ENCODE results near the gene CKLF.
"Not testable (repeated sequence)": the region's sequence is repeated elsewhere in the genome, so short reads cannot be mapped to it uniquely, and the experiment has no call there.

CKLF gene

DNA sequence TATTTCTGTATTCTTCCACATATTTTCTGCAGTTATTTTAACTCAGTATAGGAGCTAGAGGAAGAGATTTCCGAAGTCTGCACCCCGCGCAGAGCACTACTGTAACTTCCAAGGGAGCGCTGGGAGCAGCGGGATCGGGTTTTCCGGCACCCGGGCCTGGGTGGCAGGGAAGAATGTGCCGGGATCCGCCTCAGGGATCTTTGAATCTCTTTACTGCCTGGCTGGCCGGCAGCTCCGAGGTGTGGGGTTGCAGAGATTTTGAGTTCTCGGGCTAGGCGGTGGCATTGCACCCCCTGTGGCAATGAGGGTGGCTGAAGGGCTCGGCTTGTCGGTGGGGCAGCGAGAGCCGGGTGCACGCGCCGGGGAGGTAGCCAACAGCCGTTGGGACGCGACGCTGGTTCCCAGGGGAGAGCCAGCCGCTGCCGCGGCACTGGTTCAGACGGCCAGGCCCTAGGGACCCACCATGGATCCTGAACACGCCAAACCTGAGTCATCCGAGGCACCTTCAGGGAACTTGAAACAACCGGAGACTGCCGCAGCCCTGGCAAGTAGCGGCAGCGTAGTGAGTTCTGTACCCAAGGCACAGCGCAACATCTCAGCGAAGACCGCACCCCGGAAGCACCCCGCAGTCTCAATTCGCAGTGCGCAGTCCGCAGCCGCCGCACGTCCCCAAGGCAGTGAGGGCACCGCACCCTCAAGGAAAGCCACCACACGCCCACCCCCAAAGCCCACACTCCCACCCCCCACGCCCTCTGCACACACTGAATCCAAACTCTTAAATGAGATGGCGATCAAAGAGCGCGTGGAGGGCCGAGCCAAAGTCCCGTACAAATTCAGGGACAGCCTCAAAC lies 13.9 kb downstream of the CKLF start, which contains the start of gene CMTM1:
Gene CMTM1 (plus strand): TSS at position 389 of the 851 bp plus-strand sequence. CDS start 75 bp downstream, at position 464.
- no peak for DNase-seq (ENCODE audit: low read depth in 1 of 2, low spot score in 1 of 2)

DNA sequence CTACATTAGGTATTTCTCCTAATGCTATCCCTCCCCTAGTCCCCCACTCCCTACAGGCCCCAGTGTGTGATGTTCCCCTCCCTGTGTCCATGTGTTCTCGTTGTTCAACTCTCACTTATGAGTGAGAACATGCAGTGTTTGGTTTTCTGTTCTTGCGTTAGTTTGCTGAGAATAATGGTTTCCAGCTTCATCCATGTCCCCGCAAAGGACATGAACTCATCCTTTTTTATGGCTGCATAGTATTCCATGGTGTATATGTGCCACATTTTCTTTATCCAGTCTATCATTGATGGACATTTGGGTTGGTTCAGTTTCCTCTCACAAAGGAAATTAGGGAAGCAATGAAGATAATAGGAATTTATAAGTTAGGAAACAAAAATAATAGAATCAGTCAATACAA lies 14.9 kb downstream of the CKLF start:
- DNase-seq (ENCODE audit: low read depth in 1 of 2, low spot score in 1 of 2) = not testable (repeated sequence)

DNA sequence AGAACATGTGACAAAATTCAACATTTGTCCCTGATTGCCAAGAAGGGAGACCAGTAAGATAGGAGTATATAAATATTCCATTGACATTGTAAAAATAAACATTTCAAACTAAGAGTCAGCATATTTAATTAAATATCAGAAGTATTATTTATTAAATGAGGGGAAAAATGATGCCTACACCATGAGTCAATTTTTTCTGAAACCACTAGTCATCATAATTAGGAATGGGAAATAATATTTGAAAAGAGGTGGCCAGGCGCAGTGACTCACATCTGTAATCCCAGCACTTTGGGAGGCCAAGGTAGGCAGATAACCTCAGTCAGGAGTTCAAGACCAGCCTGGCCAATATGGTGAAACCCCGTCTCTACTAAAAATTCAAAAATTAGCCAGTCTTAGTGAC lies 16.0 kb downstream of the CKLF start:
- no peak for DNase-seq (ENCODE audit: low read depth in 1 of 2, low spot score in 1 of 2)

DNA sequence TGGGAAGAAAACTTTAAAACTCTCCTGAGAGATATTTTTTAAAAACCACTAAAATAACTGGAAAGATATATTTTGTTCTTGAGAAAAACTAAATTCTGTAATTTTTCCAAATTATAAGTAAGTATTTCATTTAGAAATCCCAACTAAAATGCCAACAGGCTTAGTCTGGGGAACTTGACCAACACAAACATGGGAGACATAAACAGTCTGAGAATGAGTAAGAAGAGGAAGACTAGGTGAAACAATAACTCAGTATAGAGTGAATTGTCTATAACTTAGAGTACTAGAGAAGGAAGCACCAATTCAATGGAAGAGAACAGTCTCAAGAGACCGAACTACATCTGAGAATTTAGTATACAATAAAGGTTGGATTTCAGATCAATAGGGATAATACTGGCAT lies 16.8 kb downstream of the CKLF start:
- DNase-seq (ENCODE audit: low read depth in 1 of 2, low spot score in 1 of 2) = no peak

DNA sequence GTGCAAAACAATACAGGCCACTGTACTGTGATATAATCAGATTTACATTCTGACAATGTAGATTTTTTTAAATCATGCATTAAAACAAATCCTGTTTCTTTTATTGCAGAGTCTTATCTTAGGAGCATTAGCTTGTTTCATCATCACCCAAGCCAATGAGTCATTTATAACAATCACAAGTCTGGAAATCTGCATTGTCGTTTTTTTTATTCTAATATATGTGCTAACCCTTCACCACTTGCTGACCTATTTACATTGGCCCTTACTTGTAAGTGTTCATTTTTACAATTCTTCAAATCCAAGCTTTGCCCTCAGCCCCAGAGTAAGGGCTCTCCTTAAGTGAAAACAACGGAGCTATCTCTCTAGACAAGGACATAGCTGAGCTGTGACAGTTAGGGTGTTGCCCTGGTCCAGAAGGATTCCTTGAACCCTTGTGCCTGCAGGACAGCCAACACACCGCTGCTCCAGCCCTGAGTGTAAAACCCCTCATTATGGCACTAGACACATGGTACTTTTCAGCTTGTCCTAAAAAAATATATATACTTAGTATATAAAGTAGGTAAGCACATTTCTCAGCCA lies 17.5 kb downstream of the CKLF start:
- no peak for DNase-seq (ENCODE audit: low read depth in 1 of 2, low spot score in 1 of 2)

DNA sequence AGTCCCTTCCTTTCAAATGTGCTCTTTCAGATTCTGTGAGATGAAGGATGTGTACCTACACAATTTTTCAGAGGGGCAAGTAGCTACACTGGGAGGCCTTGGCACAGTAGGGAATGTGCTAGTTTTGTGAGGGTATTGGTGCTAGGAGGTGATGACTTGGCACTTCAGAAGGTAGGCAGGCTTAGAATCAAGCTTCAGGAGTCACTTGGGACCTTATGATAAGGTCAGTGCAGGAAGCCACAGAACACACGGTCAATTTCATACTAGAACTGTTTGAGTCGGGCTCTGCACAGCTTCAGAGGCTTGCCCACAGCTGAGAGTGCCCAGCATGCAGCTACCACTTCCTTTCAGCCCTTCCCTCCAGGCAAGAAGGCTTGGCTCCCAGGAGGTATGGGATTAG lies 20.0 kb downstream of the CKLF start:
- DNase-seq (ENCODE audit: low read depth in 1 of 2, low spot score in 1 of 2) = no peak

DNA sequence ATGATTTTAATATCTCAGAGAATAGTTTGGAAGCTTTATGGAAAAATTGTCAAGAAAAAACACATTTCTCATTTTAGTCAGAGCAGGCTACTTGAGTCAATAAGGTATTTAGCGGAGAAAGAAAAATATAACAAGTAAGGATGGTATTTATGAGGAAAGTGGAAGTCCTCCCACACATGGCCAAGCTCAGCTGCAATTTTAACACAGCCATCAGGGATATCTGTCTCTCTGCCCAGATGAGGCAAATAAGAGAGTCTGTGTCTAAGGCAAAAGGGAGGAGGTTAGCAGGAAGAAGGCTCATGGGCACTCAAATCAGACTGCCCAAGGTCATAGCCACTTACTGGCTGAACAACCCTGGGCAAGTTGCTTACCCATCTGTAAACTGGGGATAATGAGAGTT lies 21.7 kb downstream of the CKLF start:
- DNase-seq (ENCODE audit: low read depth in 1 of 2, low spot score in 1 of 2) = no peak

DNA sequence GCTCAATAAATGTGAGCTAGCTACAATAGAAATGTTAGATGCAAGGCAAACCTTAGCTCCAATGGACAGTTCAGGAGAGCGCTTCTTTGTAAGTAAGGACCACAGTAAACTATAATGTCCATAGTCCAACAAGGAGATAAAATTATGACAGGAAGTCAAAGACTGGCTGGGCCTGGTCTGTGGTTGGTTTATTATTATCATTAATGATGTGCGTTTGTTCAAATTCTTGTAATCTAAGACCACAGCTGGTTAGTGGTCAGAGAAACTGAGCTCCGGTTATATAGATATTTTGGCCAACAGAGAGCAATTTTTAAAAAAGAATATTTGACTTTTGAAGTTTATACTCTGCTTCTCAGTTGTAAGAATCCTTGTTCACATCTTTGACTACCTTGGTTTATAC lies 22.2 kb downstream of the CKLF start:
- no peak for DNase-seq (ENCODE audit: low read depth in 1 of 2, low spot score in 1 of 2)

DNA sequence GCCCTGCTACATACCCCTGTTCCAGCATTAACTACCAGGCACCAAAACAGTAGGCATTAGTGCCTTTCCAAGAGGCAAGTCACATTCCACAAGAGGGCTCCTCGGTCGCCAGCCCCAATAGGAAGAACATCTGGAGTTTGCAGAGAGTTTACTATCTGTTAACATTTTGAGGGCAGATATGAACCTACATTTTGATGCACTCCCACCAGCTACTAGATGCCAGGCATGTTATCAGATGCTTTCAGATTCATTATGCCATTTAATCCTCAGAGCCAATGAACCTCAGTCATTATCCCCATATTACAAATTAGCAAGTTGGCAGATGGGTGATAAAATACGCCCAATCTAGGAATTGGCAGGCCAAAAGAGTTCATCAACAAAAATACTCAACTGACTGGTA lies 22.7 kb downstream of the CKLF start:
- DNase-seq (ENCODE audit: low read depth in 1 of 2, low spot score in 1 of 2) = no peak

DNA sequence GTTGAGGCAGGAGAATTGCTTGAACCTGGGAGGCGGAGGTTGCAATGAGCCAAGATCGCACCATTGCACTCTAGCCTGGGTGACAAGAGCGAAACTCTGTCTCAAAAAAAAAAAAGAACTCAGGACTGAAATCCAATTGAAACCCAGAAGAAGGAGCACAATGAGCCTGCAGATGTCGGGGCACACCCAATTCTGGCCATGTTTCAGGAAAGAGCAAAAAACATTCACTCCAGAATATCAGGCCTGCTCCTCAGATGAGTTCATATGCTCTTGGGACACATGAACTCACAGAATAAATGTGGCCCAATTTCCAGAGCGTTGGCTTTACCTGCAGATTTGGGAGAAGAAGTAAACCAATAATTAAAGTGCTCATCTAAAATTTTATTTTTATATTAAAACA lies 23.9 kb downstream of the CKLF start:
- no peak for DNase-seq (ENCODE audit: low read depth in 1 of 2, low spot score in 1 of 2)

DNA sequence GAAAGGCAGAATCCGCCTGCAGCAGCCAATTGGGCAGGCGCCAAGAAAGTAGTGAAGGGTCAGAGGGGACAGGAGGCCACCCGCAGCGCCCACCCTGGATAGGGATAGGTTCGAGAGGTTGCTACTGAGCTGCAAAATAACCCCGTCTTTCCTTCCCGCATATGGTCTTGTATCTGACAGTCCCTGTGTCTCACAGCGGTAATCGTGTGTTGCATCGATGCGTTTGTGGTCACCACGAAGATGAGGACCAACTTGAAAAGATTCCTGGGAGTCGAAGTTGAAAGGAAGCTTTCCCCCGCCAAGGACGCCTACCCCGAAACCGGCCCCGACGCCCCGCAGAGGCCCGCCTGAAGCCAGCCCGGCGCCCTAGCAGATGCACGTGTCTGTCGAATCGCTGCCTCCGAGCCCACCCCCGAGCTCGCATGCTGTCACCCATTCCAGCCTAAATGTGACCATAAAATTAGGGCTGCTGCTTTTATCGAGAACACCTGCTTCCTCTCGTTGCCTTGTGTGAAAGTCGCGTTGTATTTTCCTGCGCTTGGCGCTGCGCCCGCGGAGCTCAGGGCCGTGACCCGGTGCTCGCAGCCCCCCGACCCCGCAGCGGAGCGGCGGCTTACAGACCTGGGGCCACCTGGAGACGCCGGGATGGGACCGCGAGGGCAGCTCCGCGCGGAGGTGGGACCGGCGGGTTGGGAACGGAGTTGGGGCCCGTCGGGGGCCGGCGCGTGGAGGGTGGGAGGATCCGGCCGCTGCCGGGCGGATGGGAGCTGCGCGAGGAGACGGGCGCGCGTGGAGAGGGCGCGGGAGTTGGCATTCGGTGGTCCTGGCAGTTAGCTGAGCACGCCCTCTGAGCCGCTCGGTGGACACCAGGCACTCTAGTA lies 26.5 kb downstream of the CKLF start, which contains the start of gene CMTM2:
Gene CMTM2 (plus strand): TSS at position 813 of the 881 bp plus-strand sequence. CDS start 145 bp downstream, outside the sequence.
- DNase-seq (ENCODE audit: low read depth in 1 of 2, low spot score in 1 of 2) = no peak

DNA sequence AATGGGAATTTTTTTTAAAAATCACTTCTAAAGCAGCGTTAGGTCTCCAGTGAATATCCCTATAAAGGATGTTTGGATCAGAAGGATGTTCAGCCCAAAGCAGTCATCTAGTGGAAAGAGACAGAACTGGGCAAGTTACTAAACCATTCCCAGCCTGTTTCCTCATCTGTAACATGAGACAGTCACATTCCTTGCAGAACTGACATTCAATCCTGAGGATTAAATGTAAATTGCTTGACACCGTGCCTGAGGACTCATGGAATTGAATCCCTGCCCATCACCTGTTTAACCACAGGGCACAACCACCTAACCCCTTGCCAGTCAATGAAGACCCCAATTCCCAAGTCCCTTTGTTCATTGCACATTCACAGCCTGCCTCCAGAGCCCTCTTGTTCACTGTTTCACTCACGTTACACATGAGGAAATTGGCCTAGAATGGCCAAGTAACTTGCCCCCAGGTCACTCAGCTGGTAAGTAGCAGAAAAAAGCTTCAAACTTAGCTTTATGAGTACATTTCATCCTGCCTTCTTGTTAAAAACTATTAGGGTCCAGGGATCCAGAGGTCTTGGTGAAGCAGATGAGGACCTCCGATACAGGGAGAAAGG lies 28.3 kb downstream of the CKLF start:
- no peak for DNase-seq (ENCODE audit: low read depth in 1 of 2, low spot score in 1 of 2)

DNA sequence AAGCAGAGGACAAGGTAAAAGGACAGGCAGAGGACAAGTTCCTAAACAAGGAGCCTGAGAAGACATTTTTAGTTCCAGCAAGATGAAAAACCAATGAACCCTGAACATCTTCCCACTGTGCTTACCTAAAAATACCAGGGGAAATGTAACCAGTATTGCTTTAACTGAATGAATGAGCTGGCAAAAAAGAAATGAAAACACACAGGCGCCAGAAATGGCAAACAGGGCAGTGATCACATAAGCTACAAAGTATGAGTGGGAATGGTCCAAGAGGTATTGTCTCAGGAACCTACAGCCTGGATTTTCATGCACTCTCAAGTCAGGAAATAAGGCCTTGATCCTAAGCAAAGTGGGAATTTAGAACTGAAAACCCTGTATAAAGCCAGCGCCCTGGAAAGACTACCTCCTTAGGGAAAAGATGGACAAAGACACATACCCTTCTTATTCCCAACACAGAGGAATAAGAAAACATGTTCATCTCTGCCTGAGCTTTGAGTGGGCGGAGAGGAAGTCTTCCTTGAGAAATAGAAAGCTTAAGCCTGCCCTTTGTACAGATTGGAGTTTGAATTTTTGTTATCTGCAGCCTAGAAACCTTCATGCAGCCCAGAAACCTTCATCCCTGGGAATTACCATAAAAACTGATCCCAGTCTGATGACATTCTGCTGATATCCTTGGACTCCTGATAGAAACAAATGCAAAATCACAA lies 29.0 kb downstream of the CKLF start:
- DNase-seq (ENCODE audit: low read depth in 1 of 2, low spot score in 1 of 2) = no peak

DNA sequence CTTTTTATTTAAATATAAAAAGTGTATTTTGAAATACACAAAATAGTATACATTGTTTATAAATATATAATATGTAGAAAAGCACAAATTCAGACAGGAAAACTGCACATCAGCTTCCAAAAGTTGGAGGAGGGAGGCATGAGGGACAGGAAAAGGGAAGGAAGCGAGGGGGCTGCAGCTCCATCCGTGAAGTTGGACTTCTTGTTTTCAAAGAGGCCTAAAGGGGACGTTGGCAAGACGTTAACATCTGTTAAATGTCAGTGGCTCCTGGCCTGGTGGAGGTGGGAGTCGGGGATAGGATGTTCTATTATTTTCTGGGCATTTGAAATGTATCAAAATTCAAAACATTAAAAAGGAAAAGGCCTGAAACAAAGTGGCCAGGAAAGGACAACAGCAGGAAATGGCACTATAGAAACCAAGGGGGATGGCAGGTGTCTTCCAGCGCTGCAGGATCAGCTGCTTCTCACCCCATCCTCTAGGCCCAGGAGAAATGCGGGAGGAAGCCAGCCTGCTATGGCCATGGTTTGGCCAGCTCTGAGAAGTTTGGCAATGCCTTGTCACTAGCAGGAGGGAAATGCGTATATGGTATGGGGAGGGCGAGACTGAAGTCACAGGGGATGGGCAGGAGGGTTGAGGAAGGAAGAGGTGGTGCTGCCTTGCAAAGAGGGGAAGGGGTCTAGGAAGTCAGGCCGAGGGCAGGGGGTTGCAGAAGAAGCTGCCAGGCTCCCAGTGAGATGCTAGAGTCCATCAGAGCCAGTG lies 33.3 kb downstream of the CKLF start:
- DNase-seq (ENCODE audit: low read depth in 1 of 2, low spot score in 1 of 2) = no peak

DNA sequence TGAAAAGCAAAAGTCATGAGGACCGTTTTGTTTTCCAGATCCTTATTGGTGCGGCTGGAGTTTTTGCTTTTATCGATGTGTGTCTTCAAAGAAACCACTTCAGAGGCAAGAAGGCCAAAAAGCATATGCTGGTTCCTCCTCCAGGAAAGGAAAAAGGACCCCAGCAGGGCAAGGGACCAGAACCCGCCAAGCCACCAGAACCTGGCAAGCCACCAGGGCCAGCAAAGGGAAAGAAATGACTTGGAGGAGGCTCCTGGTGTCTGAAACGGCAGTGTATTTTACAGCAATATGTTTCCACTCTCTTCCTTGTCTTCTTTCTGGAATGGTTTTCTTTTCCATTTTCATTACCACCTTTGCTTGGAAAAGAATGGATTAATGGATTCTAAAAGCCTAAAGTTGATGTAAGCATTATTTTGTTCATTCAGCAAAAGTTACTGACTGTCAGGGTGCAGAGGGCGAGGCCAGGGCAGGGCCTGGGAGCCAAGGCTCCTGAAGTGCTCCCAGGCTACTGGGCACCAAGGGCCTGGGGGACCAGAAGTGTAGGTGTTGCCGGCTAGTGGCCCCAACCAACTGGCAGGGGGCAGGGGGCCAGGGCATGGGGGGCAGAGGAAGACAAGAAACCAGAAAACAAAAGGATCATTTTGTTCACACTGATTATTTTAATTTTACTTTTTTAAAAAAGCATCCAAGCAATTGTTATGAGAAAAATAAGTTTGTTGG lies 35.7 kb downstream of the CKLF start:
- DNase-seq (ENCODE audit: low read depth in 1 of 2, low spot score in 1 of 2) = no peak

DNA sequence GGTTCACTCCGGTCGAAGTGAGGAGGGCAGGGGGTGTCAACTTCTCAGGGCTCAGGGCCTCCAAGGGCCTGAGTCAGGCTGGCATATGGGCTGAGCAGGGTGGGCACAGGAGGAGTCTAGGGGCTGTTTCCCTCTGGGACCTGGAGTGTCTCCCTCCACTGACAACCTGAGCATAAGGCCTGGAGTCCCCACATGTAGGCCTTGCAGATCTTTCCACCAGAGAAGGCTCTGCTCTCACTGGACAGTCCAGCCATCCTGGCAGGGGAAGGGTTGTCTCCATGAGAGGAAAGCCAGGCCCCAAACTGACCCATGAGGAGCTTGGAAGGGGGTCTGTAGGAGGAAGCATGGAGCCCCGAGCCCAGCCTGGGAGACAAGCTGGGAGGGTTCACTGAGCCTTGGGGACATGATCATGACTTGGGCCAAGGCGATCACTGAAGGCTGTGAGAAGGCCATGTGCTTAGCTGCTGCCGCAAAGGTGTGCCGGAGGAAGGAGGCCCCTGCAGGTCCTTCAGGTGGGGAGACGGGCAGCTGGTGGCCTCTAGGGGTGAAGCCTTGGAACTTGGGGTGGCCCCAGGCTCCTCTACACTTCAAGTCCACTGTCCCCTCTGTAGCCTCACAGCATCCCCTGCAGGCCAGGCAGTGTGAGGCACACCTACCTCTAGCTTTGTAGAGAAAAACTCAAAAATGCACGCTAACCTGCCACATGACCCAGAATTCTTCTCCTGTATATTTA lies 36.8 kb downstream of the CKLF start:
- peak; percentile 38 to 41 for DNase-seq (ENCODE audit: low read depth in 1 of 2, low spot score in 1 of 2)

DNA sequence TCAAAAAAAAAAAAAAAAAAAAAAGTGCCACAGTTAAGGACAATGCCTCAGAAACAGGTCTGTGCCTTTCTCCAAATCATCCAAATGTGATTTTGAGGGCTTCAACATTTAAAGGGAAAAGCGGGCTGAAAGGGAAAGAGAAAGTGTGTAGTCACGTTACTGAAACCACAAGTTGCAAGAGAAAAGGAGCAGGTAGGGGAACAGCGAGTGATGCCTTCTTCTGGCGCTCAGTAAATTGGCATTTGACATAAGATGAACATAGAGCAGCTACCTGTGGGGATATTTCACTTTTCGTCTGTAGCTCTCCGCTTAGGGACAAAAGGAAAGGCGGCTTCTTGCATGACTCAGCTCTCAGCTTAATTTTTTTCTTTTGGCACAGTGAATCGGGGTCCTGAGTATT lies 37.9 kb downstream of the CKLF start:
- no peak for DNase-seq (ENCODE audit: low read depth in 1 of 2, low spot score in 1 of 2)

DNA sequence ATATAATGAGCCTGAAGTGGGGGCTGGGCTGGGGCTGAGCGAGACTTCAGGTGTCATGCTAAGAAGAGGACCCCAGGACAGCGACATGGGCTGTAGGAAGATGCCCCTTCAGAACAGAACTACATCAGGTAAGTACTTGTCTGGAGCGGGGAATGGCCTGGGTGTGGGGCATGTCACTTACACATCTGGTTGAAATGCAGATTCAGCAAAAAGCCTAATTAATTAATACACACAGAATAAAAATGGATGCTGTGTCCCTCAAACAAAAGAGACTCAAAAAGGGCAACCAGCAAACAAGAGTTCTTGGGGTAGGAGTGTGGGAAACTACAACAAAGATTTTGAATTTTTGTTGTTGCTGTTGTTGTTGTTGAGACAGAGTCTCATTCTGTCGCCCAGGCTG lies 38.6 kb downstream of the CKLF start:
- DNase-seq (ENCODE audit: low read depth in 1 of 2, low spot score in 1 of 2) = no peak

DNA sequence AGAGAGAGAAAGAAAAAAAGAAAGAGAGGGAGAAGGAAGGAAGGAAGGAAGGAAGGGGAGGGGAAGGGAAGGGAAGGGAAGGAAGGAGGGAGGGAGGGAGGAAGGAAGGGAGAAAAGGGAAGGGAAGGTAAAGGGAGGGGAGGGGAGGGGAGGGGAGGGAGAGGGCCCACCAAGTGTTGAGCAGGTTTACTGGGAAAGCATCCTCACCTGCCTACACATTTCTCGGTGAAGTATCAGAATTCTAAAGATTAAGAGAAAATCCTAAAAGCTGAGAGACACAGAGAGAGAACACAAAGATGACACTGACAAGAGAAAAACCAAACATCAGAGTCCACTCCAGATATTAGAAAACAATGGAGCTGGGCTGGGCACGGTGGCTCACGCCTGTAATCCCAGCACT lies 39.9 kb downstream of the CKLF start:
- no peak for DNase-seq (ENCODE audit: low read depth in 1 of 2, low spot score in 1 of 2)
